Suprapubic skin (tissue), 3 donors: Measurements from ENCODE around the gene TRUB1.

Source experiments
- CTCF ChIP-seq, 2 donors: fragments of 200-600 bp in 1 of 2; fragments of 450-650 bp in 1 of 2; sonication (generic) in 1 of 2; IDR thresholded peaks; one replicate each; pipeline ENCODE4 v1.5.1; 2016 to 2019; ENCODE audit warnings: antibody characterized with exemption in 2 of 2, mild to moderate bottlenecking in 1 of 2, moderate library complexity in 1 of 2
- EP300 ChIP-seq: sonication (generic); formaldehyde crosslinking; IDR thresholded peaks from one replicate; pipeline ENCODE4 v1.6.1; 2017; ENCODE audit warnings: antibody characterized with exemption

DNA sequence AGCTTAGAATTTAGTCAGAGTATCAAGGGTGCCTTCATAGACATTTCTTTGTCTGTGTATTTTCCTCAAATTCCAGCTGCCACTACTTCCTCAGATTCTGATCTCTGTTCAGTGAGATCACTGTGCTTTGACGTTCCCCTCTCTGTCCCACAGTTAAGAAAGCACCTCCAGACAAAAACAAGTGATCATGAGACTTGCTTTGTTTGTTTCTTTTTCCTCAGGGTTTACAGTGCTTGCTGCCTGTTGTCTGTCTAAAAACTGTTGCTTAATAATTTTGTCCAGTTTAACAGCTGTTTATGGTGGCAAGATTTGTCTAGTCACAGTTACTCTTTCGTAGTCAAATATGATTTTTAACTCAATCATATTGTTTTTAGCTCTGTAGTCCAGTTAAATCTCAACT lies 29.1 kb downstream of the TRUB1 start:
- TF ChIP-seq CTCF (IDR thresholded peaks at IDR 0.05) (no peak), EP300 (no peak)
